Activated naive CD8-positive, alpha-beta T cell treated with anti-CD3 and anti-CD28 coated beads, Interleukin-2, amount 50 U/mL, for 24 hours (primary cell): ENCODE measurements around the gene MTARC2.
A peak's percentile ranks its signal among the peaks of the same experiment; 100 is the strongest.

Experiments
- ATAC-seq: fragments of 150-1000 bp; cut with Tn5 transposase; one replicate; pipeline ENCODE4 v1.10.0; 2021
- DNase-seq: peaks from one replicate; pipeline ENCODE4 v3.0.0; 2021
- H3K27ac Mint-ChIP-seq: one replicate; pipeline ENCODE4 v1.8.0; 2021; ENCODE audit warnings: mild to moderate bottlenecking, mixed read lengths
- H3K27me3 Mint-ChIP-seq: one replicate; pipeline ENCODE4 v1.8.0; 2021; ENCODE audit warnings: mixed read lengths
- H3K36me3 Mint-ChIP-seq: one replicate; pipeline ENCODE4 v1.8.0; 2021; ENCODE audit warnings: low read depth, mixed read lengths
- H3K4me1 Mint-ChIP-seq: one replicate; pipeline ENCODE4 v1.8.0; 2021; ENCODE audit warnings: mixed read lengths
- H3K4me3 Mint-ChIP-seq: one replicate; pipeline ENCODE4 v1.8.0; 2021; ENCODE audit warnings: mild to moderate bottlenecking, moderate library complexity, mixed read lengths
- H3K9me3 Mint-ChIP-seq: one replicate; pipeline ENCODE4 v1.8.0; 2021; ENCODE audit warnings: mixed read lengths

Gene MTARC2

DNA sequence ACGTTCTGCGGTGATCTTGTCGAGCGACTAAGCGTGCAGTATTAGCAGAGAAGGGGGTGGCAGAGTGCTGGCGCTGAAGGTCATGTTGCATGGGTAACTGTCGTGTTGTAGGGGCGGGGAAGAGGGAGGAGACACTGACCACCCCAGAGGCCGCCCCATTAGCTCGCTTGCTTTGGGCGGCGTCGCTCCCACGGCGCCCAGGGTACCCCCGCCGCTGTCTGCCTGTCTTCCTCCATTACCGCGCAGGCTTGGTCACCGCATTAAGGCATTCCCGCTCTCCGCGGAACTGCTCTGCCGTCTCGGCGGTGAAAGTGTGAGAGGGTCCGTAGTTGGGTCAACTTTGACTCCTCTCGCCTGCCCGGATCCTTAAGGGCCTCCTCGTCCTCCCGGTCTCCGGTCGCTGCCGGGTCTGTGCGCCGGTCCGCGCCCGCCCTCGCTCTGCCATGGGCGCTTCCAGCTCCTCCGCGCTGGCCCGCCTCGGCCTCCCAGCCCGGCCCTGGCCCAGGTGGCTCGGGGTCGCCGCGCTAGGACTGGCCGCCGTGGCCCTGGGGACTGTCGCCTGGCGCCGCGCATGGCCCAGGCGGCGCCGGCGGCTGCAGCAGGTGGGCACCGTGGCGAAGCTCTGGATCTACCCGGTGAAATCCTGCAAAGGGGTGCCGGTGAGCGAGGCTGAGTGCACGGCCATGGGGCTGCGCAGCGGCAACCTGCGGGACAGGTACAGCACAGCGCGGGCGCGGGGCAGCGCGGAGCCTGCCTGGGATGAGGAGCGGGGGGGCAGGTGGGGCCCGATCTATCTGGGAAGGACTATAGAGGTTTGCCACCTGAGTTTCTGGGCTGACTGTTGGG lies at the start of gene MTARC2:
MTARC2 (plus strand) TSS at position 234 of the 846 bp plus-strand sequence; CDS start at position 444, 210 bp downstream.
- peaks cover 56% of the 10 kb centered on the region for H3K27me3 Mint-ChIP-seq
- DNase-seq (peak; percentile 8), ATAC-seq (peak; percentile 61)

DNA sequence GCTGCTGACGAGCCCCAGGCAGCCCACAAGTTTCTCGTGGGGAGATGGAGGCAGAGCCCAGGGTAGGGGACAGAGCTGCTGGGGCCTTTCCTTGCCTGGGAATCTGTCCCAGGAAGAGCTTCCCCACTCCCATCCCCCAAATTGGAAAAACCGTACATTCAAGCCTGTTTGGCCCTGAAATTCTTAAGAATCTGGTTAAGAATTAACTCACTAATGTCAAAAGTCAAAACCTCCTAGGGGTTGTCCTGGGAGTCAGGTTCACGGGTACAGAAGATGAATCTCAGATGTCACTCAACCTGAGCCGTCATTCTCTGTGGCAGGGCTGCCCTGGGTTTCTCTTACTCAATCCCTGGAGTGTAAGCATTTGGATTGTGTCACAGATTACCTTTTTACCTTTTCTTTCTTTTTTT lies 49.5 kb upstream of the MTARC2 start:
- H3K27ac Mint-ChIP-seq, result no peak overlapping the region
- H3K9me3 Mint-ChIP-seq, result no peaks in the 10 kb centered on the region
- peaks cover 1% of the 10 kb centered on the region for H3K36me3 Mint-ChIP-seq
- H3K4me1 Mint-ChIP-seq, result no peaks in the 10 kb centered on the region
- DNase-seq (no peak), ATAC-seq (no peak)
- H3K27me3 Mint-ChIP-seq, result peaks cover 7% of the 10 kb centered on the region
- H3K4me3 Mint-ChIP-seq, result no peak overlapping the region

More for the DNA sequence above, at the start of gene MTARC2:
- H3K9me3 Mint-ChIP-seq, result no peaks in the 10 kb centered on the region
- H3K36me3 Mint-ChIP-seq, result no peaks in the 10 kb centered on the region
- H3K4me1 Mint-ChIP-seq, result no peaks in the 10 kb centered on the region
- H3K4me3 Mint-ChIP-seq, result peak within 1 kb of the TSS; percentile 42
- H3K27ac Mint-ChIP-seq, result no peak within 1 kb of the TSS

DNA sequence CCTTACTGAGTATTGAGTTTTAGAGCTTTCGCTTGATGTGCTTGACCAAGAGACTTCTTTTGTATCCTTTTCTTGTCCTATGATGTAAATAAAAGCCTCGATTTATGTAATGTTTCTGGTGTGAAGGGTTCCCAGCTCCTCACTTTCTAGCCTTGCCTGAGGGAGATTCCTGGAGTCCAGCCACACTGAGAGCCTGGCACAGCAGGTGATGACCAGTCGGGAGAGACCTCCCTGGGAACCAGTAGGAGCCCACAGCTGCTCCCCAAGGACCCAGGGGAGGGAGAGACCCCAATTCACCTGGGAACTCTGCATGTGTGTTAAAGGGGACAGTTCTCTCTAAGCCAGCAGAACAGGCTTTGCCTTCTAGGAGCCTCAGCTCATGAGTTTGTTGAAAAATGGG lies 49.1 kb upstream of the MTARC2 start:
- peaks cover 9% of the 10 kb centered on the region for H3K27me3 Mint-ChIP-seq
- peaks cover 1% of the 10 kb centered on the region for H3K36me3 Mint-ChIP-seq
- H3K27ac Mint-ChIP-seq, result no peak overlapping the region
- no peak overlapping the region for H3K4me3 Mint-ChIP-seq
- ATAC-seq (no peak), DNase-seq (no peak)
- H3K4me1 Mint-ChIP-seq, result no peaks in the 10 kb centered on the region
- no peaks in the 10 kb centered on the region for H3K9me3 Mint-ChIP-seq

DNA sequence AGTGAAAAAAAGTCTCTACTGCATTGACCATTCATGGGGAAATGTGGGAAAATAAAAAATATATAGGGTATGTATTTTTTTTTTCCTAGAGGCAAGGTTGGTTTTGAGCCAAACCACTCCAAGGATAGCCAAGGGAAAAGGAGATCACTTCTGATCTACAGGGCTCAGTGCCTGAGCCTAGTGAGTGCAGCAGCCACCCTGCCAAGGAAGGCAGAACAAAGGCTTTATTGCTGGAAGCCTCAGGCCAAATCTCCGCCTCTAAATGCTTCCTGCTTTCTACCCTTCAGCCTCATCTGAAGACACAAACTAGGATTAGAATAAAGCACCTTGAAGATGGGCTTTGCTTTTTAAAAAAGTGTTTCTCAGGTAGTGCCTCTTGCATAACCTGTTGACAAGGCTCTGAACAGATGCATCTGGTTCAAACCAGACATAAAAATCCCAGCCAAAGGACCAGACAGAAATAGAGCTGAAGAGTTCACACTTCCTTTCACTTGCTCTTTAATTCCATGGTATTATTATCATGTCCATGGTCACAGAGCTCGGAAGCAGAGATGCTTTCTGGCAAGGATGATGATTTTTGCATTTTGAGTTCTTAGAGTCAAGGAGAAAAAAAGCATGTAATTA lies 47.5 kb upstream of the MTARC2 start:
- Mint-ChIP-seq H3K36me3 (peaks cover 1% of the 10 kb centered on the region), H3K9me3 (no peaks in the 10 kb centered on the region), H3K27me3 (peaks cover 9% of the 10 kb centered on the region), H3K4me3 (no peak overlapping the region), H3K27ac (no peak overlapping the region), H3K4me1 (no peaks in the 10 kb centered on the region)
- DNase-seq, result no peak
- ATAC-seq, result no peak

DNA sequence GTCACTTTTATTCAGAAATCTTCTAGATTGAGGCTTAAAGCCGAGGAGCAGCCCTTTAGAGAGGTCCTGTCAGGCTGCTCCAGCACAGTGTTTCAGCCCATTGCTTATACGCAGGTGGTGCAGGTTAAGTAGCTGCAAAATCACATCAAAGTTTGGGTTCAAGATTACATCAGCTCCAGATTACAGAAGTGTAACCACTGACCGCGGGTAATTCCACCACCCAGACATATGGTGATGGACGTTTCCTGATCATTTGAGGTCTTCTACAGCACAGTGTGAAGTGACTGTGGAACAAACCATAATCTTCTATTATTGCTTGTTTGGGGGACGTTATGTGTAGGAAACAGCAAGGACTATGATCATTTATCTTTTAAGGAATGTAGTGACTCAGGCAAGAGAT lies 46.1 kb upstream of the MTARC2 start:
- ATAC-seq, result no peak
- H3K4me3 Mint-ChIP-seq, result no peak overlapping the region

DNA sequence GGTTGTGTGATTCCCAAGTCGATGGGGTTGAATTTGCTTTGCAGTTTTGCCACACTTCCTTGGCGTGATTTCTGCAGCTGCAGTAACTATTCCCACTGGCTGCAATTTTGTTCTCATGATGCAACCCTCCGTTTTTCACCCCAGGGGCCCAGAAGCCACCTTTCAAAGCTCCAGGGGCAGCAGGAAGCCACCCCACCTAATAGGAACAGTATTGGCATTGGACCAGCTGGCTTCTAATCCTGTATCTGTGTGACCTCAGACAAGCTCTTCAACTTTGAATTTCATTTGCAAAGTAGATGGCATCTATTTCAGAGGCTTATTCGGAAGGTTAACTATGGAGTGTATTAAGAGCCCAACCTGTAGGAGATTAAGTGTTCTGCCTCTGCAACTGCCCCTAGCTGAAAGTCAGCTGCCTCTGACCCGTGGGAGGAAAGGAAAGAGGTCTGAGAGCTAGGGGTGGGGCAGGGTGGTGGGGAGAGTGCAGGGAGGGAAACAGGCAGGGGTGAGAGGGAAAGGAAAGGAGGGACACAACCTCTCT lies 45.3 kb upstream of the MTARC2 start:
- H3K4me3 Mint-ChIP-seq, result no peak overlapping the region
- H3K27me3 Mint-ChIP-seq, result peaks cover 9% of the 10 kb centered on the region
- H3K36me3 Mint-ChIP-seq, result peaks cover 1% of the 10 kb centered on the region
- DNase-seq, result no peak
- H3K9me3 Mint-ChIP-seq, result no peaks in the 10 kb centered on the region
- no peak overlapping the region for H3K27ac Mint-ChIP-seq
- H3K4me1 Mint-ChIP-seq, result no peaks in the 10 kb centered on the region
- ATAC-seq, result no peak

More for the DNA sequence above, 46.1 kb upstream of the MTARC2 start:
- Mint-ChIP-seq H3K36me3 (peaks cover 1% of the 10 kb centered on the region), H3K27ac (no peak overlapping the region), H3K27me3 (peaks cover 9% of the 10 kb centered on the region), H3K9me3 (no peaks in the 10 kb centered on the region), H3K4me1 (no peaks in the 10 kb centered on the region)
- DNase-seq, result no peak

DNA sequence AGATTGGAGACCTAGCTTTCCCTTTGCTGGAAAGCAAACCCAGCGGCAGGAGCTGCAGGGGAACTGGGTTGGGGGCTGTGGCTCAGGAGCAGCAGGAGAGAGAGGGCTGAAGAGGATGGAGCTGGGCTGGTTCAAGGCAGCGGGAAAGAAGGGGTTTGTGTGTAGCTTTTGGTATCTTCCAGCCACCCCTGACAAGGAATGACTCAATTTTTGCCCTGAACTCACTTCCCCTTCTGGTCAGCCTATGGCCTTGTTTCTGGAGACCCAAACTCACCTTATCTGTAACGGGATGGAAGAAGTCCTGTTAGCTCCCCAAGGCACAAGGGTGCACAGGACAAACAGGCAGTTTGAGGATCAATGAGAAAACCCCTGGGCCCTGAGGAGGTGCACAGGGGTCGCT lies 44.8 kb upstream of the MTARC2 start:
- no peaks in the 10 kb centered on the region for H3K9me3 Mint-ChIP-seq
- H3K27ac Mint-ChIP-seq, result no peak overlapping the region
- no peak overlapping the region for H3K4me3 Mint-ChIP-seq
- no peaks in the 10 kb centered on the region for H3K4me1 Mint-ChIP-seq
- H3K36me3 Mint-ChIP-seq, result peaks cover under 1% of the 10 kb centered on the region
- H3K27me3 Mint-ChIP-seq, result peaks cover 9% of the 10 kb centered on the region
- ATAC-seq (no peak), DNase-seq (no peak)

DNA sequence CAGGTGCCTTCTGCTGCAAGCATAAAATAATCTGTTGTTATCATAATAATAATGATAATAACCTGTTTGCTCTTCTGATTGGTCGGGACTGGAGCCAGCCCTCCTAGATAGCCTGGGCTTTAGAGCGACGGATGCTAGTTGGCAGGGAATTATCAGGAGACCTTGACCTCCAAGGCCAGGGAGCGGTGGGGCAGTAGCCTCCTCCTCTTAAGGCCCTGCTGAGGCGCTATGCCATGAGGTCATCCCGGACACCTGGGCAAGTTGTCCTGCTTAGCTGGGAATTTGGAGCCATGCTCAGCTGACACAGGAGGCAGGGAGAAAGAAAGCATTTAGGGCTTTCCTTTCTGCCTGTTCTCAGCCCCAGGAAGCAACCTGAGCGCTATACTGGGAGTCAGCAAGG lies 42.3 kb upstream of the MTARC2 start:
- DNase-seq (no peak), ATAC-seq (no peak)
- H3K27me3 Mint-ChIP-seq, result peaks cover 9% of the 10 kb centered on the region
- H3K4me3 Mint-ChIP-seq, result no peak overlapping the region
- H3K36me3 Mint-ChIP-seq, result no peaks in the 10 kb centered on the region
- H3K27ac Mint-ChIP-seq, result no peak overlapping the region
- peaks cover 4% of the 10 kb centered on the region for H3K4me1 Mint-ChIP-seq
- no peaks in the 10 kb centered on the region for H3K9me3 Mint-ChIP-seq

DNA sequence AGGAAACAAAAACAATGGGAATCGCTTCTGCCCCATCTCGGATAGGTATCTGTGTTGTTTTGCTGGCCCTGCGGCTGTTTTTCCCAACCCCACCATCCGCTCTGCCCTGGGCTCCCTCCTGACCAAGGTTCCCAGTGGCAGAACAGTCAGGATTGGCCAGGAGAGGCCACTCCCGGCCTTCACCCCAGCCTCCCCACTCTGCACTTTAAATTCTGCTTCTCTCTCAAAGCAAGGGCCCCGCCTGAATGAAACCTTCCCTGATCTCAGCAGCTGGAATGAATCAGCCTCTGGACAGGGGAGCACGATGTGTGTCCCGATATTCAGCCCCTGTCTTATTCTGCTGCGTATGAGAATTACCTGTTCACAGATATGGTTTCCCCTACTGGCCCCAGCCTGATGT lies 41.6 kb upstream of the MTARC2 start:
- Mint-ChIP-seq H3K4me1 (peaks cover 10% of the 10 kb centered on the region), H3K4me3 (no peak overlapping the region), H3K27ac (no peak overlapping the region), H3K9me3 (no peaks in the 10 kb centered on the region), H3K27me3 (peaks cover 6% of the 10 kb centered on the region), H3K36me3 (no peaks in the 10 kb centered on the region)
- DNase-seq, result no peak
- no peak for ATAC-seq

DNA sequence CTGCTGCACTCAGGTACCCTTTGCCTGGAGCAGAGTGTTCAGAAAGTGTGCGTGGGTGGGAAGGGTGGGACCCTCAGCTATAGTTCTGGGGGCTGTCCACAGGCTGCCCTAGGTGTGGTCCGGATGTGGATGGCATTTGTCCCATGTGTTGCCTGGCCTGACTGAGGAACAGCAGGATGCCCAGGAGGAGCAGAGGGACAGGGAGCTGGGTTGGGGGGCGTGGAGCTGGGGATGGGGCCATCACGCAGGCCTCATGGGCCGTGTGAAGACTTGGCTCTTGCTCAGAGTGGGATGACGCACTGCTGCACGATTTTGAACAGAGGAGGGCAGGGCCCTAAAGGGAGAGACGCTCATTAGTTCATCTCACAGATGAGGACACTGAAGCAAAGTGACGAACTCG lies 41.0 kb upstream of the MTARC2 start:
- H3K36me3 Mint-ChIP-seq, result no peaks in the 10 kb centered on the region
- H3K27ac Mint-ChIP-seq, result no peak overlapping the region
- peaks cover 10% of the 10 kb centered on the region for H3K4me1 Mint-ChIP-seq
- no peaks in the 10 kb centered on the region for H3K9me3 Mint-ChIP-seq
- DNase-seq (no peak), ATAC-seq (no peak)
- no peak overlapping the region for H3K4me3 Mint-ChIP-seq
- H3K27me3 Mint-ChIP-seq, result peaks cover 6% of the 10 kb centered on the region

DNA sequence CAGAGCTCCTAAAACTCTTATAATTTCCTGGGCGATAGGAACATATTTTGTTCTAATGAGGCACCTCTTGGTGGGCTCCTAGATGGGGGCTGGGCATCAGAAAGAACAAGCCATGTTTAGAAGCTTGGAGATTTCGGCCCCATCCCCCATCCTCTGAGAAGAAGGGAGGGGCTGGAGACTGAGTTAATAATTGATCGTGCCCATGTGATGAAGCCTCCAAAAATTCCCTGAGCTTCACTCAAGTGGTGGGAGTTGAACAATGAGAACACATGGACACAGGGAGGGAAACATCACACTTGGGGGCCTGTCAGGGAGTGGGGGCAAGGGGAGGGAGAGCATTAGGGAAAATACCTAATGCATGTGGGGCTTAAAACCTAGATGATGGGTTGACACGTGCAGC lies 39.9 kb upstream of the MTARC2 start:
- H3K4me1 Mint-ChIP-seq, result peaks cover 10% of the 10 kb centered on the region
- H3K9me3 Mint-ChIP-seq, result no peaks in the 10 kb centered on the region
- DNase-seq (no peak), ATAC-seq (no peak)
- no peak overlapping the region for H3K27ac Mint-ChIP-seq
- no peaks in the 10 kb centered on the region for H3K36me3 Mint-ChIP-seq
- no peak overlapping the region for H3K4me3 Mint-ChIP-seq
- peaks cover 4% of the 10 kb centered on the region for H3K27me3 Mint-ChIP-seq

DNA sequence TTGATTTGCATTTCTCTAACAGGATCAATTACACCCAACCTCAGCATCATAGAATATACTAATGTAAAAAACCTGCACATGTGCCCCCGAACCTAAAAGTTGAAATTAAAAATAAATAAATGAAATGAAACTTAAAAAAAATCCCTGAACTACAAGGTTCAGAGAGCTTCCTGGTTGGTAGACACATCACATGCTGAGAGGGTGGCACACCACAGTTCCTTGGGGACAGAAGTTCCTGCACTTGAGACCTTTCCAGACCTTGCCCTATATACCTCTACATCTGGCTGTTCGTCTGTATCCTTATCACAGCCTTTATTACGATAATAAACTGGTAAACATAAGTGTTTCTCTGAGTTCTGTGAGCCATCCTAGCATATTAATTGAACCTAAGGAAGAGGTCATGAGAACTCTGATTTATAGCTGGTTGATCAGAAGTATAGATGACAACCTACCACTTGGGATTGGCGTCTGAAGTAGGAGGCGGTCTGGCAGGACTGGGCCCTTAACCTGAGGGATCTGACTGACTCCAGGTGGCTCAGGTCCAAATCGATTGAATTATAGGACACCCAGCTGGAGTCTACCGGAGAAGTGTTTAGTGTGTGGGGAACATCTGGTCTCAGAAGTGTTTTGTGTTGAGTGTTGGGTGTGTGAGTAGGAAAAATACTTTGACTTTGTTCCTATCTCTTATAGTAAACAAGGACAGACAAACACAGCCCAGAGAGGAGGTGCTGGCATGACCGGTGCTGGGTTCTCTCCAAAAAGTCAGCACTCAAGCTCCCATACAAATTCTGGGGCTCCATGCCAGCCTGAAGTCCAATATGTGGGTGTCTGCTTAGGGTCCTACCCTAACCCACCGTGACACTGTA lies 39.0 kb upstream of the MTARC2 start:
- H3K27ac Mint-ChIP-seq, result no peak overlapping the region
- H3K9me3 Mint-ChIP-seq, result no peaks in the 10 kb centered on the region
- no peak for DNase-seq
- no peaks in the 10 kb centered on the region for H3K36me3 Mint-ChIP-seq
- ATAC-seq, result no peak
- H3K4me1 Mint-ChIP-seq, result peaks cover 10% of the 10 kb centered on the region
- no peaks in the 10 kb centered on the region for H3K27me3 Mint-ChIP-seq
- no peak overlapping the region for H3K4me3 Mint-ChIP-seq

DNA sequence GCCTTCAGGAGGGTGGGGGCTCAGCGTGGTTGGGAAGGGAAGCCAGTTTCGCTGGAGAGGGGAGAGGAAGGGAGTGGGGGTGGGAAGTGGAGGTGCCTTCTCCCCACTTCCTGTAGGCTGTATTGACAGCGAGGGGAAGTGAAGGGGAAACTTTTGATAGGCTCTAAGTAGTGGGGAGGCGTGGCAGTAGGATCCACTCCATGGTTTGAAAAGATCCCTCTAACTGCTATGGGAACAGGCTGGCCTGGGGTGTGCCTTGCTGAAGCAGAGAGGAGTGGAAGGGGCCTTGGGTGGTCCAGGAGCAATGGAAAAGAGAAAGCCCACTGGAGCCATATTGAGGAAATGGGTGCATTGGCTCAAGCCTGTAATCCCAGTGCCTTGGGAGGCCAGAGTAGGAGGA lies 37.8 kb upstream of the MTARC2 start:
- peaks cover 10% of the 10 kb centered on the region for H3K4me1 Mint-ChIP-seq
- no peaks in the 10 kb centered on the region for H3K36me3 Mint-ChIP-seq
- DNase-seq, result no peak
- no peak for ATAC-seq
- peaks cover under 1% of the 10 kb centered on the region for H3K9me3 Mint-ChIP-seq
- H3K27ac Mint-ChIP-seq, result no peak overlapping the region
- no peak overlapping the region for H3K4me3 Mint-ChIP-seq
- no peaks in the 10 kb centered on the region for H3K27me3 Mint-ChIP-seq

DNA sequence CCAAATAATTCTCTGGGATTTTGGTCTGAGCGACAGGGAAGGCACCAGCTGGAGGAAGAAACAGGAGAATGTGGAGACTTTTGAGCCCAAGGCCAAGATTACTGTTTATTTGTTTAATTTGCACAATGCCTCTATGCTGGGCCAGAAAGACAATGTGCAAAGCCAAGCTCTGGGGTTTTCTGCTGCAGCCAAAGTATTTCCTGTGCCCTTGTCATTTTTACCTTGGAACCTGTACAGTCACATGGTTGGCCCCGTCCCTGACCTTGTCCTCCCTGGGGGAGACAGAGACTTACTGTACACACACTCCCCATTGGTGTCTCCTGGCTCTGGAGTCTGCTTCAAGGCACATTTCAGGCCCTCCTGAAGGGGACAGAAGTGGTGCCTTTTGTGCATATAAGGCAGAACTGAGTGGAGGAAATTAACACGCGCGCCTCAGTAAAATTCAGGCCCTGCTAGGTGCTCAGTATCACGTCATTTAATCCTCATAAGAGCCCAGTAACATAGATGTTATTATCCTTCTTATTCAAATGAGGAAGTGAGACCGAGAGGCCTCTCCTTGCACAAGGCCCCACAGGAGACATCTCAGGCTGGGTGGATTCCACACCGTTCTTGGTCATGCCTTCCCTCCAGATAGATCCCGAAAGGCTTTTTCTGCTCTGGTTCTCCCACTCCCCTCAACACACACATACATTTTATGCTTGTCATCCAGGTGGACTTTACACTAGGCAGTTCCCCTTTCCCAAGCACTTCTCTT lies 36.9 kb upstream of the MTARC2 start:
- DNase-seq, result no peak
- H3K9me3 Mint-ChIP-seq, result peaks cover 6% of the 10 kb centered on the region
- H3K27me3 Mint-ChIP-seq, result no peaks in the 10 kb centered on the region
- no peak overlapping the region for H3K27ac Mint-ChIP-seq
- peaks cover 10% of the 10 kb centered on the region for H3K4me1 Mint-ChIP-seq
- ATAC-seq, result no peak
- H3K4me3 Mint-ChIP-seq, result no peak overlapping the region
- no peaks in the 10 kb centered on the region for H3K36me3 Mint-ChIP-seq
